Epithelial cell of prostate (primary cell): ENCODE measurements around the gene RNF157.

Experiments used
- DNase-seq: peaks from one replicate; pipeline ENCODE4 v3.0.0-alpha.2; 2011; ENCODE audit warnings: low read depth, low spot score
- H3K27ac ChIP-seq: fragments of 450-650 bp; 2 replicates; pipeline ENCODE4 v1.5.1; 2017; ENCODE audit warnings: mild to moderate bottlenecking

The RNF157 gene

DNA sequence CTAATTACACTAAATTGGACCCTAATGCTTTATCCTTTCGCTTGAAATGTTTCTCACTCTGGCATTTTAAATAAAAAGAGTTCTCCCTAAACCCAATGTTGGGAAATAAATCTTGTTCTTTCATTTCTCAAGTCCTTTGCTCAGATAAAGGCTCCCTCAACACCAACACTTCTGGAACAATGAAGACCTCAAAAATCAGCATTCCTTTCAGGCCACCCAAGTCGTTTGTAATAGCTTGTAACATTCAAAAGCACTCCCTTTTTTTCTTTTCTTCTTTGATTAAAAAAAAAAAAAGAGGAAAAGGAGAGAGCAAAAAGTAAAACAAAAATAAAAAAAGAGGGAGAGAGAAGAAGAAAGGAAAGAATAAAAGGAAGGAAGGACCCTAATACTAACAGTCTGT is 76.0 kb downstream of the RNF157 start:
- H3K27ac ChIP-seq, result no peak overlapping the region
- DNase-seq, result no peak

- DNase-seq, result no peak
- no peak overlapping the region for H3K27ac ChIP-seq
These were observed 76.4 kb downstream of the RNF157 start for GRCh38 chr17:76163919-76164318.

DNA sequence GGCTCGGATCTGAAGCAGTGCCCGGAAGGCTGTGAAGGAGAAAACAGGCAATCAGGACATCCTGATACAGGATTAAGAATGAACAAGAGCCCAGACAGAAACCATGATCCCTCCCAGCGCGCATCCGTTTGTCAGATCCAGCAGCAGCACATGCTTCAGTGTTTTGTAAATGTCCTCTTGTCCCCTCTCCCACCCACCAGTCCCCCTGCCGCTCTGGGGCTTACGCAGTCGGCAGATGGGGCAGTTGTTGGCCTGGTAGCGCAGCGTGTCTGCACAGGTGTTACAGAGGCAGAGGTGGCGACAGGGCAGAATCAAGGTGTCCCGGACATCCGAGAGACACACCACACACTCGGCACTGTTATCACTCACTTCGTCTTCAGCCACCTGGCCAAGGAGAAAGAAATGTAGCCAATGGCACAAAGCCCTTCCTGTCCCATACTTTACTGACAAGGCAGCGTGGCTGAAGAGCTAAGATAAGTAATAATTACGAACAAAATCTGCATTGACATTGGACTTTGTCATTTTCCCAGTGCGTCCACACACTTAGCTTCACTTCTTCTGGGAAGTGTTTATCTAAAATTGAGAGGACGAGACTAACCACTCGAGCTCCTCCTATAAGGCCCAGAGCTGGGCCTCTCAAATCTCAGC is 78.5 kb downstream of the RNF157 start:
- DNase-seq, result no peak

GRCh38 chr17:76160896-76161528 is 79.3 kb downstream of the RNF157 start:
- no peak for DNase-seq
- H3K27ac ChIP-seq, result no peak overlapping the region

More for the DNA sequence above, 78.5 kb downstream of the RNF157 start:
- no peak overlapping the region for H3K27ac ChIP-seq

DNA sequence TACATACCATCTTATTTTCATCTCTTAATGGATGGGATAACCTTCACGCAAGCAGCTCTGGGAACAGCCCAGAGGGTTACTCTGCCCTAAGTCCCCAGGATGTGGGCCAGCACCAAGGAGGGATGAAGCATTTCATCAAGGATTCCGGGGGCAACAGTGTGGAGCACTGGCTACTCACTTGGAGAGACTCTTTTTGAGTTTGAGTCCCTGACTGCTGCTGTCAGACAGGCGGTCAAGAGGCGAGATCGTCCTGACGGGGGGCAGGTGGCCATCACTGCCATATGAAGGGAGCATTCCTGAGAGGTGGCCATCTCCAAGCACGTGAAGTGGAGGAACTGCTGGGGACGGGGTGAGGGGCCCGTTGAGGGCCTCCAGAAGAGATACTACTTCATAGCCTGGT is 81.1 kb downstream of the RNF157 start:
- H3K27ac ChIP-seq, result no peak overlapping the region
- no peak for DNase-seq

DNA sequence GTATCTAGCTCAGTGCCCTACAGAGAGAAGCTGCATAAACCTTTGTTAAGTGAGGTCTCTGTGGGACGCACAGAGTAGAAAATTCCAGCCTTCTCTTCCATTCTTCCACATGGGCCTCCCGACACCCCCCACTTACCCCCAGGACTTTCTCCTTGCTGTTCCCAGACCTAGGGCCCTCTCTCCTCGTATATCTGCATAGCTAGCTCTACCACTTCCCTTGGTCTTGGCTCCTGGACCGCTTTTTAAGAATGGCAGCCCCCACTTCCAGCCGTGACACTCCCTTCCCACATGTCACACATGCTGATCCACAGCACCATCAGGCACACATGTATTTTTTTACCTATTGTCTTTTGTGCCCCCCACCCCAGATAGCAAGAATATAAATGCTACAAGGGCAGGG is 82.5 kb downstream of the RNF157 start:
- no peak for DNase-seq

DNA sequence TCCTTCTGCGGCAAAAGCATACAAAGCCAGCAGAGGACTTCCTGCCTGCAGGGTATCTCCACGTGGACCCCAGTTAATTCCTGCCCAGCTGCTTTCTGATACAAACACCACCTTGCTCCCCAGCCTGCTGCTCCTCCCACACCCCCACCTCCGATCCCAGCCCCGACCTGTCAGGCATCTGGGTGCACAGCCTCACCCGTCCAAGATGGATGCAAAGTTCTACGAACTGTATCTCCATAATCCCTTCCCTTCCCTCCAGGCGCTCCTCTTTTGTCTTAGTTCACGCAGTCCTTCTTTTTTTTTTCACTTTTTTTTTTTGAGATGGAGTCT is 83.7 kb downstream of the RNF157 start:
- H3K27ac ChIP-seq, result no peak overlapping the region
- no peak for DNase-seq

More for the DNA sequence above, 82.5 kb downstream of the RNF157 start:
- no peak overlapping the region for H3K27ac ChIP-seq

DNA sequence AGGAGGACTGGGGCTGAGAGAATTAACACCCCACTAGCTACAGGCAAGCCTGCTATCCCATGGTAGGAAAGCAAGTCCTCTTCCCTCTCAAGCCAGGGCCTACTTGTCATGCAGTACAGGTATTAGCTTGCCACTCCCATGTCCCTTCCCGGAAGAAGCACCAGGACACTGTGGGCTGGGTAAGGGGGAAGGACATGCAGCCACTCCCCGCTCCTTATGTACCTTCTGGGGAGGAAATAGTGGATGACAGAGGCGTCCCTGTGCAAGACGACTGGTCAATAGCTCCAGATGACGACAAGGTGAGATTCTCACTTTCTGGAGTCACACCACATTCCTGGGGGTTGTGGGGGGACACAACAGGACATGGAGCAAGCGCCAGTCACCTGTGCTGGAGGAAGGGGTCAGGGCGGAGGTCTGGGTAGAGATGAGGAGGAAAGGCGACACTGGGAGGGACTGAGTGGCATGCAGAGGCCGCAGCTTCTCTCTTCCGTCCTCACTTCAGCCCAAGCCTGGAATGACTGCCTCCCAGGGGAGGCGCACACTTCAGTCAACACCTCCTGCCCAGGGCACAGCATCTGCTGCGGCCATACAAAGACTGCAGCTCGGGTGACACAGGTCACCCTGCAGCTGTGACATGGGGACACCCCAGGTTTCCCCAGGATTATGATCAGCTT is 84.2 kb downstream of the RNF157 start:
- no peak for DNase-seq
- H3K27ac ChIP-seq, result no peak overlapping the region

GRCh38 chr17:76154936-76155845 is 85.1 kb downstream of the RNF157 start:
- H3K27ac ChIP-seq, result no peak overlapping the region
- DNase-seq, result no peak

DNA sequence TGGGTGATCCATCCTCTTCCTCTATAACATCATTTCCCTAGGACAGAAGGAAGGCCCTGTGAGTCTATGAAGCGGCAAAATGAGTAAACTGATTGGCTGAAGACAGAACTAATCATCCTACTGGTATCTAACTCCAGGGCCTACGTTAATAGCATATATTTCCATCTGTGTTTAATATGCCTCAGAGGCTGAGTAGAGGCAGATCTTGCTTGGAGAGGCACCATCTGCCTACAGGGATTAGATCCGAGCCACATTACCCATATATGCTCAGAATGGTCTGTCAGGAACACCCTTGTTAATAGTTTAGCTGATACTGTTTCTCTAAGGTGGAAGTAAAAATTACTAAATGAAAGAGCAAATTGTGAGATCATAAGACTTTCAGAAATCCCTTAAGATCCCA is 86.0 kb downstream of the RNF157 start:
- DNase-seq, result no peak
- no peak overlapping the region for H3K27ac ChIP-seq

DNA sequence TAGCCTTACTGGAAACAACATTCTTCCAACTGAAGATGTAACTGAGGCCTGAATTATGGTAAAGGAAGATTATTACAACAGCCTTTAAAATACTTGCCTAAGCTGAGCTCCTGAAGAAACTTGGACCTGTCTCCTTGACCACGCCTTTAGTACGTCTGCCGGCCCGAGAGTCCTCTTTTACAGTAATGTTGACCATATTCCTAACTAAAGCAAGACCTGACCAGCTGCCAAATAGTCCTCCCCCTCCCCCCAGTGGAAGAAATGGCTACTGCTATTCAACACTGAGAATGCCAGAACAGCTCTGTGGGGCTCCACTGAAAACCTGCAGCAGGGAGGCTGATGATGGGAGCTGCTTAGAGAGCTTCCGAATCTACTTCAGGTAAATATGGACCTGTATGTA is 86.7 kb downstream of the RNF157 start:
- DNase-seq, result no peak
- H3K27ac ChIP-seq, result no peak overlapping the region

GRCh38 chr17:76153202-76153601 is 87.1 kb downstream of the RNF157 start:
- H3K27ac ChIP-seq, result no peak overlapping the region
- no peak for DNase-seq

- no peak overlapping the region for H3K27ac ChIP-seq
- no peak for DNase-seq
These were observed 87.7 kb downstream of the RNF157 start for GRCh38 chr17:76152591-76152990.

DNA sequence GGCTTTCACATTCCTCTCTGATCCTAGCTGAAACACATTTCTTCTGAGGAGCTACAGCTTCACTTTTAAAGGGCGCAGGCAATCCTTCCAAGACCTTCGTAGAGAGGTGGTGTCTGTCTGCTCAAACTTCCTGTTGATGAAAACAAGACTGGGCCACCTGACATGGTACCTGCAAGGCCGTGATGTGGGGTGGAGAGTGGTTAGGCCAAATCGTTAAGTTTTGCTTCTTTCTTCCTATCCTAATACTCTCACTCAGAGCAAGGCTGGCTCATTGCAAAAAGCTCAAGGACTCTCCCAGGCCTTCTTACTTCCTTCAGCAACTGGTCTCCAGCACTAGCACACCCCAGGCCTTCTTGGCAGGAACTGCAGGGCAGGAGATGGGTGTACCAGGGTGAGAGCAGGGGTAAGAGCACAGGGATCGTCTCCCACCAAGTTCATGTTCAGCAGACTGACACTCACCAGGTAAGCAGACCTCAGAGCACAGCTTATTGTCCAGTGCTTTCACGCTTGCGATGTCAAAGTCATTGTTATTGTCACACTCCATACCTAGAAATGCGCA is 88.3 kb downstream of the RNF157 start:
- no peak for DNase-seq
- H3K27ac ChIP-seq, result no peak overlapping the region

DNA sequence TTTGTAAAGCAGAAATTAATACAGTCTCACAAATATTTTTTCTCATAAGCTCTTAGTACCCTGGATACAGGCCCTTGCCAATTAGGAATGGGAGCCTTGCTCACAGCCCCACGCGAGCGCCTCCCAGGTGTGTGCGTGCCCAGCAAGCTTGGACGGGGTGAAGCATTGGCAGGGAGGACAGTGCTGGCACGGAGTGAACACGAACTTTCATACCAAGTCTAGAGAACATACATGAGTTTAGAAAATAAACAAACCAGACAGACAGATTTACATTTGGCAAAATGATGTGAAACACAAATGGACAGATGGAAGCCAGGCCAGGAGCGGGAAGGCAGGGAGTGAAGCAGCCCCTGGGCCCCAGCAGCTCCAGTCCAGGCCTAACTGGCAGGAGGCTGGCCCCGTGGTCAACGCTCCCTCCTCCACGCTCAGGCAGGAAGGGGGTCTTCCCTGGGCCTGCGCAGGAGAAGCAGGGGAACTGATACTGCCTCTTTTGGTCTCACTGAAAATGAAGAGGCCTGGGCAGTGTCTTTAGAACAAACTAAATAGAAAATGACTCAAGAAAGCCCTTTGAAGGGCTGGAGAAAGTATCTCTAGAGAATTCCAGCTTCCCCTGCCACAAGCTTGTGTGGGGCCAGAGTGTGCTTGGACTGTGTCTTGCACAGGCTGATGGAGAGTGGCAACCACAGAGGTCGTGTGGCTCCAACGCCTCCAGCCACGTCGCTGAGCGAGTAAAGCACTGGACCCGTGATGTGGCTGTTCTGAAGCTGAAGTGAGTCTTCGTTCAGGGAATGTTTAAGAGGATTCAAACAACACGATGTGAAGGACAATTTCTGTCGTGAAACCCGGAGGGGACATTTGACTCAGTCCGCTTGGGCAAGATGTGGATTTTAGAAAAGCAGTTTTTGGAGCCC is 89.3 kb downstream of the RNF157 start:
- DNase-seq, result no peak
- H3K27ac ChIP-seq, result no peak overlapping the region

DNA sequence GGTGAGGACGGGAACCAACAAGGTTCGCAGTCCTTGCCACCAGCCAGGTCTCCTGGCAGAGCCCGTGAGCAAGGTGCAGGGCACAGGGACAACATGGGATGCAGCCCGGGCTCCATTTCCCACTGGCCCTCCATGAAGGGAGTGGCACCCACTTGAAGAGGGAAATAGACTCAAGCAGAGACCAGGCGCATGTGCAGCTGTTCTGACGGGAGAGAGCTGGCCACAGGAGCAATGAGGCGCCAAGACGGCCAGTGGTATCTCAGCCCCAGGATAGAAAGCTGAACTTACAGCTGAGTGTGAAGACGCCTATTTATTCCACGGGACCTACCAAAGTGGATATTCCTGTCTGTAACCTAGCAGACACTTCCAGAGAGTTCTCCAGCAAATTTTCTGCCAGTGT is 91.1 kb downstream of the RNF157 start:
- H3K27ac ChIP-seq, result no peak overlapping the region
- no peak for DNase-seq

- no peak for DNase-seq
- no peak overlapping the region for H3K27ac ChIP-seq
These were observed 92.3 kb downstream of the RNF157 start for GRCh38 chr17:76148015-76148326.

DNA sequence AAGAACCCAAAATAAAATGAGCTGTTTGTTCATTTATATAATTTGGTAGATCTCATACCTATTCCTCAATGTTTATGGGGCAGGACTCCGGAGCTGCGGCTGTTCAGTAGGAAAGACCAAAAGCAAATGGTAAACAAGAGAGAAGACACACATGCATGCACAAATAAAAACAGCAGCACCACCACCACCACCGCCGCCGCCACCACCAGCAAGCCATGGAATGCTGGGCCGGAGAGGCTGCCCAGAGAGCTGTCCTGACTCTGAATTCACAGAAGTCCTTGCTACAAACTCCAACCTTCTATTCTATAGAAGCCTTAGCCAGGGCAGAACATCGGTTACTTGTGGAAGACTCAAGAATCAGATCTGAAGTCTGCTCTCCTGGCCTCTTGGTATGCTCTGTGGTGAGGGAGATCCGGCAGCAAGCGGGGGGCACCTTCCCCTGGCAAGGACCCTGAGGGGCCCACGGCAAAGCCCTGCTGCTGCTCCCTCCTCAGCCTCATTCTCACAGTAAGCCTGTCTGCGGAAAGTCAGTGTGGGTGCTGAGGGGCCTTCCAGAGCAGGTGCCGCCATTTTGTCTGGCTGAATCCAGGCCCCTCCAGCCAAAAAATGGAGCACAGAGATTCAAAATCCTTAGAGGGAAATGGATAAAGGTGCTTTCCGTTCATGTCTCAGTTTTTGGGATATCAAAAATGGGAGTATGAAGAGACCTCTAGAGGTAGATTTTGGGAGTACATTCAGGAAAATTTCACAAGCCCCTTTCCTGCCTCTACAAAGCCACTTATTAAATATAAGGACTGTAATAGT is 92.9 kb downstream of the RNF157 start:
- no peak overlapping the region for H3K27ac ChIP-seq
- DNase-seq, result no peak
